Measurements from ENCODE around the gene OPCML.

GRCh38 chr11:133011604-133012003 is 520.7 kb downstream of the OPCML start:
- no peak for TF ChIP-seq ZFX (IDR thresholded peaks at IDR 0.05; ENCODE audit: borderline replicate concordance)
- no peak for TF ChIP-seq CTCF (IDR thresholded peaks at IDR 0.05)
